GM21526 (cell line): ENCODE data around the gene MSH3.
"Not testable (repeated sequence)": the region's sequence is repeated elsewhere in the genome, so short reads cannot be mapped to it uniquely, and the experiment has no call there.

Experiments
- ATAC-seq: cut with Tn5 transposase; IDR thresholded peaks from one replicate; pipeline ENCODE4 v1.9.1; 2021; ENCODE audit warnings: moderate library complexity; ENCODE audit not compliant: unreplicated experiment, low FRiP score

Gene MSH3

DNA sequence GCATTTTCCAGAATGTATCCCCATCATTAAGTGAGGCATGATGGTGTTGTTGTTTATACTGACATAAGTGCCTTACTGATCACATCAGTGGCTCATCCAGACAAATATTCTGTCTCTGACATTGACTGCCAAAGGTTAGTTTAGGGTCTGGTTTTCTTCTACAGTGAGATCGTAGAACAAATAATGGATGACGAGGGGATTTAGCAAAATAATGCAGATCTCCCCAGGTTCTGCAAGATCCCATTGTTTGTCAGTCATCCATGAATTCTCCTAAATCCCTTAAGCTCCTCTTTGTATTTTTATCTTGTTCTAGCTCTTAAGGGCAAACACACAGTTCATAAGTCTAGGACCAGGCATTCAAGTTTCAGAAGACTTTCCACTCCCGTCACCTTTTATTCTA lies 93.5 kb downstream of the MSH3 start:
- no peak for ATAC-seq

DNA sequence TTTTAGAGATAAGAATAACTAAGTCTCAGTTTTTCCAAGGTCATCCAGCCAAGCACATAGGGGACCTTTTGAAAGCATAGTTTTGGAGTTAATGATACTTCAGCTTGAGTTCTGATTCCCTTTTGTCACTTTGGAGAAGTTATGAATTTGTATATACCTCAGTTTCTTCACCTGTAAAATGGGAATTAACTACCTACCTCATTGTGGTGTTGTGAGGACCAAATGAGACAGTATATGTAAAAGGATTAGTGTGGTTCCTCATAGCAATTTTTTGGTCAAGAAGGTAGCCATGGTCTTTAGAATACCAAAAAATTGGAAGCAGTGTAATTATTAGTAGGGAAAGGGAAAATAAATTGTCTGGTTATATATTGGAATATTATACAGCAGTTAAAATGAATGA lies 98.0 kb downstream of the MSH3 start:
- ATAC-seq = no peak

DNA sequence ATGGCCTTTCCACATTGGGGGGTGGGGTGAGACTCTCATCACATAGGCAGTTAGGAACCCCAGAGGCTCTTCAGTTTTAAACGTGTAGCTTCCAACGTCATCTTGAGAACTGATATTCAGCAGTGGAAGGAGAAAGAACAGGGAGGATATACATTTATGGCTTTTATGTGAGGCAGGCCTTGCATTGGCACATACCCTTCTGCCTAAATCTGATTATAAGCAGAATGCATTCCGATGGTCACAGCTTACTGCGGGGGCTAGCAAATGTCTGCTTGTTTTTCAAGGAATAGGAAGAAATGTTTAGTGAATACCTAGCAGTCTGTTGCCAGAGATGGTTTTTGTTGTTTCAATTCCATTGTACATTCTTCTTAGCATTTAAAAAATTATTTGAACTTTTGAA lies 99.3 kb downstream of the MSH3 start:
- no peak for ATAC-seq

DNA sequence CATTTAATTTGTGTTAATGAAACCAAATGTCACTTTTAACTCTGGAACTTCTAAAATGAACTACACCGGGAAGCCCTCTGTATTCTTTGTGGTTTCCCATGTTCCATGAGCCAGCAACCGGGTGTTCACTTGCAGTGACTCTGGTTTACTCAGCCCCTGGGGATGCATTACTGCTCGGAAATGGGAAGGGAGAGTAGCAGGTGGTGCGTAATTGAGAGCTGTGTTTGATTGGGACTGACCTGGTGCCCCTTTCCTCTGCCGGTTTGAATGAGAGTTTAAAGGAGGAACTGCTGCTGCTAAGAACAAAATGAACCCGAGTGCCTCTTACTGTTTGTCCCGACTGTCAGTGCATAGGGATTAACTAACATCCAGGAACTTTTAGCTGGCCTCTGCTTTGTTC lies 100.4 kb downstream of the MSH3 start:
- peak; percentile 54 for ATAC-seq

DNA sequence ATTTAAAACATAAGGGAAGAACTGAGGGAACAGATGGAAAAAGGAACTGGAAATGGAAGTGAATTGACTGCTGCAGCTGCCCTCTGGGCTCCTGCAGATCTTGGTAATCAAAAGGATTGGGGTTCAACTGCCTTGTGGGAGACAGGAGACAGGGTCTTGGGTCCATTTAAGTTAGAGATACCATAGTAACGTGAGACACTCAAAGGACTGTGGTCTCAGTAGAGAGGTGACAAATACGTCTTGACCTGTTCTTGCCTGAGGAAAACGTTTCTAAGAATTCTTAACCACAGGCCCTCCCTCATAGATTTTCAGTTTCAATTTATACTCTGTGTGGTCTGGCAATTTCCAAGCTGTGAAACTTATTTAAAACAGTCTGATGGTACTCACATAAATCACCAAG lies 101.2 kb downstream of the MSH3 start:
- peak; percentile 91 for ATAC-seq

DNA sequence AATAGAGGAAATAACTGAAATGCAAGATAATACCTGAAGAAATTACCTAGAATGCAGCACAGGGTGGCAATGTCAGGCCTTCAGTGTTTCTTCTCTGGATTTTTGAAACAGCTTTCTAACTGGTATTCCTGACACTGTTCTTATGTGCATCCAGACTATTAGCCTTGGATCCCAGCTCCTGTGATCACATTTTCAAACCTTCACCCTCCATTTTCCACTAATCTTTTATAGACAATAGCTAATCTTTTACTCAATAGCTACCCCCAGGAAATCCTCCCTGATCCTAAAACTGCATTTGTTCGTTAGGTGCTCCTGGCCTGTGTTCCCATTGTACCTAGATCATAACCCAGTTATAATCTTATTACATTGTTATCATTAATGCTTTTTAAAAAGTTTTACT lies 101.8 kb downstream of the MSH3 start:
- no peak for ATAC-seq

DNA sequence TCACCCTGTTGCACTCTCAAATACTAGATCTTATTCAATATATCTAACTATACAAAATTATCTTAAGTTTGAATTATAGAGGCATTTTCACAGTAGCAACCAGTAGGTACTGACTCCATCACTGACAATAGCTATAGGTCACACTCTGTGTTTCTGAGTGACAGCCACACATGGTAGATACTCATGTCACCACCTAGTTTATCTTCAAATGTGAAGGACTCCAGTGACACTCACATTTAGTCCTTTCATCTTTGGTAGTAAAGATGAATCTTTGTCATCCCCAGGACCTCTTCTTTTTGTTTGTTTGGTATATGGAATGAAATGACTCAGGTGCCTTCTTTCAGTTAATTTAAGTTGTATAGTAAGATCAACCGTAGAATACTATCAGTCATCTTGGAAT lies 102.8 kb downstream of the MSH3 start:
- no peak for ATAC-seq

DNA sequence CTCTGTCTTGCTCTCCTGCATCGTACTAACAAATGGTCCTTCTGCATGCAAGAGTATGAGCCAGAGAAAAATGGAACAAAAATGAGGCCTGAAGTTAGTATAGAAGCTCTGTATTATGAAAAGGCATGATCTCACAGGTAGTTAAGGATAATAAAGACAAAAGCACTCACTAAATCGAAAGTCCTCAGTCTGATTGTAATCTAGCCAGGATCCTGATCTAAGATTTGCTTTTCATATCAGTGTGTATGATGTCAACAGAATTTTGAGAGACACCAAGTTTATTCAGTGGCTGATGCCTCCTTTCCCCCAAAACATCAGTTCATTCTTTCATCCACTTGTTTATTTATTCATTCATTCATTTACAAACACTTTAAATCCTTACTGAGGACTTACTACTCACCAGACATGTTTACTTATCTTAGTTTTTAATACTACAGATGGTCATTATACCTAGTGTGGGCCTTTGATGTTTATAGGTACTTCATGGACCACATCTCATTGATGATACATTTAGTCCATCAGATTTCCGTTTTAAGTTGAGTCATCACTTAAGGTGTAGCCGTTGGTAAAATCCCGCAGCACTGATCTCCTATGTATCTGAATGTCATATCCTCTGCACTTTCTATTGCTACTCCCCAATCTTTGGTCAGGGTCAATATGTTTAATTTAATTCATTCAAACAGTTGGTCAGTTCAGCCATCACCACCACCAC lies 105.6 kb downstream of the MSH3 start:
- no peak for ATAC-seq

DNA sequence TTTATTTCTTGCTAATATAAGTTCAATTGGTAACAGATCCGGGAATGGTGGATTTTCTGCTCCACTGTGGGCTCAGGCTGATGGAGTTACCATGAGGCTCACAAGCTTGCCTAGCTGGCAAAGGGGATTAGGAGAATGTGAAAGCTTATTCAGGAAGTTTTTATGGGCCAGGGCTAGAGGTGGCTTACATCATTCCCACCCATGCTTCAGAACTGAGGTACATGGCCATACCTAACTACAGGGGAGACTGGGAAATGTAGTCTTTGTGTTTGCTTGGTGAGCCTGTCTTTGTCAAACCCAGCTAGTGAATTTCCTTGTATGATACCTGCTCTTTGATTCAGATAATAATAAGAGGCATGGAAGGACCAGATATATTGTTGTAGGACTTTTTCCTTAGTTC lies 106.2 kb downstream of the MSH3 start:
- no peak for ATAC-seq

DNA sequence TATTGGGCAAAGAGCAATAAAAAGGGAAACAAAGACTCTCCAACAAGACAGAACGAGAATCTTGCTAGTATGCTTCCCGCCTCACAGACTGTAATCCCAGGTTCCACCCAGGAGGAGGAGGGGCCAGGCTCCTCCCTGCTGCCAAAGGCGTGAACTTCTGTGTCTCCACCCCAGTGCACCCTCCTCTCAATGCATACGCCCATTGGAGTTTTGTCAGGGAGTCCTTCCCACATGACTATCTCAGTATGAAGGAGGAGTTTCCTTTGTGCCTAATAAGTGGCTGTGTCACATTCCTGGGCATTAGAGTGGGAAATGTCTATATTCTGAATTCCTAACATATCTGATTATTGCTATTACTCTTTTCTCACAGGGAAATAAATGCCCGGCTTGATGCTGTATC lies 106.7 kb downstream of the MSH3 start:
- ATAC-seq = no peak

DNA sequence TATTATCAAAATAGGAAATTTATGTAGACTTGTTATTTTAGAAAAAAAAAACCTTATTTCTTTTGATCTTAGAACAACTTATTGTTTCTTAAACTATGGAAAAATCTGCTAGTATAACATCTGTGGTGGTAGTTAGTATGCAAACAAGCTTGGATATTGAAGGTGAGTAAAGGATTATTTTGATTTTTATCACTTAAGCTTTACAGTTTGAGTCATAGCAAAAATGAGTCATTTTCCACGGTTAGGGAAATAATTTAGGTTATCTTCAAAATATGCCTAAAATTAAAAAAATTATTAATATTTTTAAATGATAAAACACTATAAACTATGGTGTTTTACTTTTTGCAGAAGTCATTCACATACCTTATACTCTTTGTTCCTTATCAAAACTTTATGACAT lies 107.5 kb downstream of the MSH3 start:
- ATAC-seq = no peak

DNA sequence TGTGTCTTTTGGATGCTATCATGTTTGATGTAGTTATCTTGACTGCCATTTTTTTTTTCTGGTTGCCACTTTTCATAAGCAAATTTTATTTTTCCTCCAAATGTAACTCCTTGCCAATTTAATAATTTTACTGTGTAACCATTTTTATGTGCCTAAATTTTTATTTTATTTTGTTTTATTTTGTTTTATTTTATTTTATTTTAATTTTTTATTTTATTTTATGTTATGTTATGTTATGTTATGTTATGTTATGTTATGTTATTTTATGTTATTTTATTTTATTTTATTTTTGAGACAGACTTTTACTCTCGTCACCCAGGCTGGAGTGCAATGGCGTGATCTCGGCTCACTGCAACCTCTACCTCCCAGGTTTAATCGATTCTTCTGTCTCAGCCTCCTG lies 108.1 kb downstream of the MSH3 start:
- no peak for ATAC-seq

DNA sequence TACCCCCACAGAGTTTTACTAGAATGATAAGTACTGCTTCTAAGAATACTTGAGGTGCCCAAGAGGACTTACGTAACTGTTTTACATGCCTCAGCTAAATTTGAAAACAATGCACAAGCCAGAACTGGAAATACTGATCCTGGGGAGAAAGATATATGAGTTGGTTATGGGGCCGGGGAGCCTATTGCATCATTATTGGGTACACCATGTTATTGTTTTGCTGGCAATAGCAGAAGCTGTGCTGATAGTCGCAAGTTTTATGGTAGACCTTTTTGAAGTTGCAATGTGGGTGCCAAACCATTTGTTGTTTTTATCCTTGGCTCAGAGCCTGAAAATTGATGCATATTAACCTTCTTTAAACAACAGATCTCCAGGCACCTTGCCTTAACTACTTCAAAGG lies 108.8 kb downstream of the MSH3 start:
- ATAC-seq = no peak

DNA sequence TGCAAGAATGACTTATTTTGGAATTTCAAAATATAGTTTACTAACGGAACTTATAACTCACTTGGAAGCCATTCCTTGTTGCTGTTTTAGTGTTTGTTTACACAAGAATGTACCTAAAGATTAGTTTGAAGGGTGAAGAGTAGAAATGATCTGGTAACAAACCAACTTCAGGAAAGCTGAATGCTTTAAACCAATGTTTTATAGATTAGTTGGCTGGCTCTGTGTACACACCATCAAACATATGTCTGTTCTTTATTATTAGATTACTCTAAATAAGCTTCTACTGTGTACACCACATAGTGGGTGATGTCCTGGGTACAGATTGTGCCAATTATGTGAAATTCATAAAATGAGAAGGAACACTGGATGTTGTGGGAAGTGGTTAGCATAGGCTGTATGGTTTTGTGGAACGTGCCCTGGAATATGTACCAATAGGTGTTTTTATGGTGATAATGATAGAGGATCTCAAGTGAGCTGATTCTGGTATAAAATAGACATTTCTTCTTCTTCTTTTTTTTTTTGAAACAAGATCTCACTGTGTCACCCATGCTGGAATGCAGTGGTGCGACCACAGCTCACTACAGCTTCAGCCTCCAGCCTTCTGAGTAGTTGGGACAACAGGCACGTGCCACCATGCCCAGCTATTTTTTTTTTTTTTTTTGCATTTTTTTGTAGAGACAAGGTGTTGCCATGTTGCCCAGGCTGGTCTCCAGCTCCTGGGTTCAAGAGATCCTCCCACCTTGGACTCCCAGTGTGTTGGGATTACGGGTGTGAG lies 109.6 kb downstream of the MSH3 start:
- ATAC-seq = no peak

DNA sequence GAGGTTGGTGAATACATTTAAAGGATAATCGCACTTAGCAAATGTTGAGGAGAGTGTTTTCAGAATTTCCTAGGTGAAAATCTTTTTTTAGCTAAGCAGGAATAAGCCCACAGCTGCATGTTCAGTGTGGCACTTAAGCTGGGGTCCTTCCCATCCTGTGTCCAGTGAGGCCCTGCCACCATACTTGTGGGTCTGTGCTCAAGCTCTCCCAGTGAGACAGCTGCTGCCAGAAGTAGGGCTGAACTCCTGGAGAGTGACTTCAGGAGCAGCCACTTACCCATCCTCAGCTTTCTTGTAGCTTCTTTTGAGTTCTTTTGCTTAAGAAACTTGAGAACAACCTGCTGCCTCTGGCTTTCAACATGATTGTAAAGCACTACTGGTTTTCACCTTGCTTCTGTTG lies 110.3 kb downstream of the MSH3 start:
- no peak for ATAC-seq

DNA sequence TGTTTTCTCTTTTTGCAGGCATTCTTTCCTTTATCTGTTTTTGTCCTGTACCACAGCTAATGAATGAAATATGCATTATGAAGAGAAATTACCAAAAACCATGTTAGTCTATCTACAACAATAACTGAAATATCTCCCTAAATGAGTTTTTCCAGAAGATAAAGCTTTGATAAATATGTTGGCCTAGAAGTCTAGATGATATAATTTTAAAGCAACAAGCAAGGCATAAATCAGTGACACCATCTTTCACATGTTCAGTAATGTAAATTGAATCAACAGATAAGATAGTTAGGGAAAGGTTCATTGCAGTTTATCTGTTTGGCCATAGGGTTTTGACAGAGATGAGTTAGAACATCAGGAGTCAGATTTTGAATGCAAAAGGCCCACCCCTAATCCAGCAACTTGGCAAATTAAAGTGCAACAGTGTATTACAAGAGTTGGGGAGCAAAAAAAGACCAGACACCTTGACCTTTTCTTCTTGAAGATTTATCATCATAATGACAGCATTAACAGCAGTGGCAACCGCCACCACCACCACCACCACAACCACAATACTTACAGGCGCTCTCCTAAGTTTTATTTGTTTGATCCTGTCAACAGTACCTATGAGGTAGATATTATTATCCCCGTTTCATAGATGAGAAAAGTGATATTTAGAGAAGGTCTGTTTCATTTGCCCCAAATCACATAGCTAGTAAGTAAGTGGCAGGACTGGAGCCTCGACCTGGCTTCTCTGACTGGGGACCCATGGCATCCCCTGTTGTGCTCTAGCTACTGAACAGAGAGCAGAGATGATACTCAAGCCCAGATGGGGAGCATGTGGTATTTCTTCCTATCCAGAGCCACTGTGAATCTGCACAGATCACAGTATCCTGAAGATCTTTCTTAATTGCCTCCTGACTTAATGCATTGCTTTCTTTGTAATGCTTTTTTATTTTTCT lies 123.2 kb downstream of the MSH3 start:
- ATAC-seq = no peak

DNA sequence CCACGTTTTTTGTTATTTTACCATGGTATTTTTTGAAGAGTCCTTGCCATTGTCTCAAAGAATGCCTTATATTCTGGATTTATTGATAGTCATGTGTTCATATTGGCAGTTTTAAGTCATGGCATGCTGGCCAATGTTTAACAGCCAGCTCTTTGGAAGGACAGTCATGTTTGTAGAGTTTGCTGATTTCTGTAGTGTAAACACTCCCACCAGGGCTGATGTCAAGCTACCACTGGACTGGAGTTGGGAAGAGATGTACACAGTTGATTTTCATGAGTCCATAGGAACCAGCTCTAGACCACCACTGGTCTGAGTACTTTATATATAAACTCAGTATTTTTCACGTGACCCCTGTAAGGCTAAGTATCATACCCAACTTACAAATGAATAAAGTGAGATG lies 125.6 kb downstream of the MSH3 start:
- no peak for ATAC-seq

DNA sequence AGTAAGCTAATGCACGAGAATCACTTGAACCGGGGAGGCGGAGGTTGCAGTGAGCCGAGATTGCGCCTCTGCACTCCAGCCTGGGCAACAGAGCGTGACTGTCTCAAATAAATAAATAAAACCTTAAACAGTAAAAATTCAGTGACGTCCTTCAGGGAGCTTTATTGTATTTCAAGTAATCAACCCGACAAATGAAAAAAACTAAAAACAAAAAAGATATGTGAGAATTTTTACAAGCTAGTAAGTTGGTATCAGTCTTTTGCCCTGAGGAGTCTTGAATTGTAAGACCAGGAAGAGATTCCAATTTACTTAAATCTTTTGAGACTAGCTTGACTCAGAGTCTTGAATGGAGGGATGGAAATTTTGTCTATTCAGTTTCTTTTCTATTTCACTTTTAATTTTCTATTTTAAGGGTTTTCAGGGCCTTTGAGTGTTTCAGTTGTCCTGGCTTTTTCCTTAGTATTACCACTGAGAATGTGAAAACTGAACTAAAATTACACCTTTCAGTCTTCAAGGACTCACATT lies 126.4 kb downstream of the MSH3 start:
- ATAC-seq = no peak

DNA sequence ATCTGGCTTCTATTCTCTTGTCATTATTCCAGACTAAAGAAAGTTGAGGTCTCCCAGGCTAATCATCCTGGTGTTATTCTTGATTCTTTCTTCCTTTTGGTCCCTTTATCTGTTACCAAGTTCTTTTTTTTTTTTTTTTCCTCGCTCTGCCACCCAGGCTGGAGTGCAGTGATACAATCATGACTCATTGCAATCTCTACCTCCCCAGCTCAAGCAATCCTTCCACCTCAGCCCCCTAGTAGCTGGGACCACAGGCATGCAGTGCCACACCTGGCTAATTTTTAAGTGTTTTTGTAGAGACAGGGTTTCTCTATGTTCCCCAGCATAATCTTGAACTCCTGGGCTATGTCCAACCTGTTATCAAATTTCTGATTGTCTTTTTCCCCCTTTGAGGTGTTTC lies 126.9 kb downstream of the MSH3 start:
- ATAC-seq = no peak

DNA sequence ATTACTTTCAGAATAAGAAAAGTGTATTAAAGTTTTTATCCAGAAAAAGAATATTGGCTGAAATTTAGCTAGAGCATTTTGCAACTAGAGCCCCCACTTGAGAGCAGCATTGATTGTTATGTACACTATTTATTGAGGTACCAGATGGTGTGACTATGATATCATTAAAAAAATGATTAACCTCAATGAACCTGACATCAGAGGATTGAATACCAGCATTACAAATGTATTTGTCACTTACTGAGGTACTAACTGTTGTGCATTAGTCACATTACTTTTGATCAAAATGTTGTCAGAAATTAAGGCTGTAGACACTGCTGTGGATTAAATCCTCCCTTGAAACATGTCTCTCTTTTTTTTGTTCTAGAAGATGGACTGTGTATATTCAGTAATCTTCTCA lies 128.2 kb downstream of the MSH3 start:
- no peak for ATAC-seq

DNA sequence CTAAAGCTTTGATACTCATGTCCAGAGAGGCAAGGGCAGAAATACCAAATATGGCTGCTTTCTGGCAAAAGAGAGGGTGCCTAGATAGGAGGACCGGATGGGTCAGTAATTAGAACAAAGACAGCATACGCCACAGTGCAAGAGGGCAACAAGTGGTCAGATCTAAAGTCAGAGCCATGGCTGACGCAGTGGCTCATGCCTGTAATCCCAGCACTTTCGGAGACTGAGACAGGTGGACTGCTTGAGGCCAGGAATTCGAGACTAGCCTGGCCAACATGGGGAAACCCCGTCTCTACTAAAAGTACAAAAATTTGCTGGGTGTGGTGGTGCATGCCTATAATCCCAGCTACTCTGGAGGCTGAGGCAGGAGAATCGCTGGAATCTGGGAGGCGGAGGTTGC lies 129.3 kb downstream of the MSH3 start:
- ATAC-seq = not testable (repeated sequence)
